Renal cortex interstitium (tissue), 11 donors: ENCODE results near the gene SPATS2. TPM values are rescaled to one million over a fixed set of nuclear protein-coding genes. Genes with fewer than 3 reads are reported as not detected.

Experiments used
- DNase-seq, 11 donors: peaks; one replicate each; pipeline ENCODE4 v3.0.0-alpha.2; 2013; ENCODE audit warnings: low read depth in 9 of 11, low spot score in 4 of 11; ENCODE audit errors: extremely low read depth in 1 of 11
- polyA plus RNA-seq, 3 donors: library from polyadenylated mRNA; unstranded; fragments of 120-200 nt; gene quantifications; one replicate each; pipeline ENCODE4 v1.2.1, GENCODE V29; 2013; ENCODE audit not compliant: insufficient read length in 3 of 3

SPATS2 gene
- polyA plus RNA-seq, 3 donors: 51.0 to 63.3 (median 52.7) TPM

- DNase-seq: no peak
Observed at GRCh38 chr12:49541140-49541861, 174.0 kb downstream of the SPATS2 start.

DNA sequence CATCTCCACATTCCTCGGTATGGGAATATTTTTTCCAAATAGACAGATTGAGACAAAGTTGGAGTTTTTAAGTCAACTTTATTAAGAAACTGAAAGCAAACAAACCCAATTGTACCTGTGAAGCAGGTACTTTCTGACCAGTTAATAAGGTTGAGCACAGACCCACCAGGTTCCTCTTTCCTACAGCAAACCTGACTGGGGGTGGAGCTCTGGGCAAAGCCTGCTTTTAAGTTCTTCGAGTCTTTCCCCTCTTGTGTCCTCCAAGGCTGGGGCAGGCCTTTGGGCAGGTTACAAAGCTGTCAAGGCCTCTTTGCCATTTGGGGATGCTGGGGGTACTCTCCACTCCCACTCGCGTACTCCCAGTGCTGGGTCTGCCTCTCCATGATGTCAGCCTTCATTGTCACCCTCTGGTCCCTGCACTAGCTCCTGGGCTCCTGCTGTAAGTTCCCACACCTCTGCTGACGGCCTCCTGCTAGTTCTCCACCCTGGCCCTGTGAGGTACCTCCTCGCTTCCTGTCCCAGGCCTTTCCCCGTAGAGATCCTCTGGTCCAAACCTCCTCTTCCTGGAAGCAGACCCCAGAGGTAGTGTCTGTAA is 174.7 kb downstream of the SPATS2 start:
- DNase-seq: no peak

DNA sequence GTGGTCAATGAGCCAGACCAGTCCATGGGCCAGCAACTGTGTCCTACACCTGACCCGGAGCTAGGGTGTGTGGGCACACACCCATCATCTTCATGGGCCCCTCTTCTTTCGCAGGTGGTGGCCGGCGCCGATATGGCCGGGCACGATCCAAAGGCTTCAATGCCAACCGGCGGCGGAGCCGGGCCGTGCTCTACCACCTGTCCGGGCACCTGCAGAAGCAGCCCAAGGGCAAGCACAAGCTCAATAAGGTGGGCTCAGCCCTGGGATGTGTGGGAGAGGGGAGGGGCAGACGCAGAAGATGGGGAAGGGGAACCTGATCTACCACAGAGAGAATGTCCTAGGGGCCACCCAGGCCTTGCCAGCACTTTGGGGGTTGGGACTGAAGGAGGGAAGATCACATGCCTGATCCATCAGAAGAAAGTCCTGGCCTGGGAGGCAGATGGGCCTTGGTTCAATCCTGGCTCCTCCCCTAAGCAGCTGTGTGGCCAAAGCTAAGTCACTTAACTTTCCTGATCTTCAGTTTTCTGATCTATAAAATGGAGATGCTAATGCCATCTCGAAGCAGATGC is 175.4 kb downstream of the SPATS2 start:
- no peak for DNase-seq

DNA sequence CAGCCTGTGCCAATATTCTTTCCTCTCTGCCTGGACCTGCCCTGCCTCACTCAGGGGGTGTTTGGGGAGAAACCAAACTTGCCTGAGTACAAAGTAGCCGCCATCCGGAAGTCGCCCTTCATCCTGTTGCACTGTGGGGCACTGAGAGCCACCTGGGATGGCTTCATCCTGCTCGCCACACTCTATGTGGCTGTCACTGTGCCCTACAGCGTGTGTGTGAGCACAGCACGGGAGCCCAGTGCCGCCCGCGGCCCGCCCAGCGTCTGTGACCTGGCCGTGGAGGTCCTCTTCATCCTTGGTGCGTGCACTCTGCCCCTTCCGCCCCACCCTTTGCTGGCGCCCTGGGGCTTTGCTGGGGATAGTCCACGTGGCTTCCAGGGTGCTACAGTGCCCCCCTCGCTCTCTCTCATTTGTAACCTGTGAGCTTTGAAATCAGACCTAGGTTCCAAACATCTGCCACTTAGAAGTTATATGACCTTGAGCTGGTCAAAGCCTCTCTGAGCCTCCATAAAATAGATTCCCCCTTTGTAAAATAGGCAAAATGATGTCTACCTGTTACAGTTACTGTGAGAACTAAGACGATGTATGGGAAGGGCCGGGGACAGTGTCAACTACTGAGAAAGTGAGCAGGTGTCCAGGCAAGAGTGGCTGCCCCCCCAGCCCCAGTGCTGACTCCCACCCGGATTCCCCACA is 176.1 kb downstream of the SPATS2 start:
- DNase-seq: no peak

GRCh38 chr12:49543914-49544815 is 176.9 kb downstream of the SPATS2 start:
- DNase-seq: no peak

- DNase-seq: no peak
Observed at GRCh38 chr12:49545815-49546214, 178.6 kb downstream of the SPATS2 start.

DNA sequence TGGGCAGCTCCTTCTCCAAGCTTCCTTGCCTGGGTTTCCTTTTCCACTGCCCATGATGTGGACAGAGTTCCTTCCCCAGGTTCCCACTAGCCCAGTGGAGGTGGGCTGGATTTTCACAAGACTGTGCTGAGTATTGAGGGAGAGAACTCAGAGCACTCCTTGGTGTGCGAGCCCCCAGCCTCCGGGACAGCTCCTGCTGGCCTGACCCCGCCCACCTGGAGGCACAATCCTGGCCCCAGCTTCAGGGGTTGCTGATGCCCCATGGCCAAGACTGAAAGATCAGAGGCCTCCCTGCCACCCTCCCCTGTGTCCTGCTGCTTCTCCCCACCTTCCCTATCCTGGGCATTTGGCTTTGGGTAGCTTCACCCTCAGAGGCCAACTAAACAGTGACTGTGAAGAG is 179.2 kb downstream of the SPATS2 start:
- DNase-seq: no peak

- no peak for DNase-seq
Observed at GRCh38 chr12:49547090-49547690, 179.9 kb downstream of the SPATS2 start.

- no peak for DNase-seq
Observed at GRCh38 chr12:49548481-49548821, 181.2 kb downstream of the SPATS2 start.

DNA sequence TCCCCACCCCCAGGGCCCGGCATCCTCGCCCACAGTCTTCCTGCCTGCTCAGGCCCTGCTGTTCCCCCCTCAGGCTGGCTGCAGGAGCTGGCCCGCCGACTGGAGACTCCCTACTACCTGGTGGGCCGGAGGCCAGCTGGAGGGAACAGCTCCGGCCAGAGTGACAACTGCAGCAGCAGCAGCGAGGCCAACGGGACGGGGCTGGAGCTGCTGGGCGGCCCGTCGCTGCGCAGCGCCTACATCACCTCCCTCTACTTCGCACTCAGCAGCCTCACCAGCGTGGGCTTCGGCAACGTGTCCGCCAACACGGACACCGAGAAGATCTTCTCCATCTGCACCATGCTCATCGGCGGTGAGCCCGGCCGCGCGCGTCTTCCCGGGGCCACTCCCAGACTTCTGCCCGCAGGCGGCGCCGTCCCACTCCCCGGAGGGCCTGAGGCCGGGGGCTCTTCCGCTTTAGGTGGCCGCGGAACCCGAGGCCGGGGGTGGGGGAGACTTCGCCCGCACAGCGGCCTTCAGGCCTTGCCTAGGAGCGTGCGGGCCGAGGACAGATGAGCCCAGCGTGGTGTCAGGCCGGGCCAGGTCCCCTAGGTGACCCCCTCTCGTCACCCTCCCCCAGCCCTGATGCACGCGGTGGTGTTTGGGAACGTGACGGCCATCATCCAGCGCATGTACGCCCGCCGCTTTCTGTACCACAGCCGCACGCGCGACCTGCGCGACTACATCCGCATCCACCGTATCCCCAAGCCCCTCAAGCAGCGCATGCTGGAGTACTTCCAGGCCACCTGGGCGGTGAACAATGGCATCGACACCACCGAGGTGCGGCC is 181.8 kb downstream of the SPATS2 start:
- peak in 1 of 11 donors; percentile 63 for DNase-seq

- no peak for DNase-seq
Observed at GRCh38 chr12:49549735-49550692, 182.8 kb downstream of the SPATS2 start.

GRCh38 chr12:49550693-49551252 is 183.5 kb downstream of the SPATS2 start:
- DNase-seq: no peak

DNA sequence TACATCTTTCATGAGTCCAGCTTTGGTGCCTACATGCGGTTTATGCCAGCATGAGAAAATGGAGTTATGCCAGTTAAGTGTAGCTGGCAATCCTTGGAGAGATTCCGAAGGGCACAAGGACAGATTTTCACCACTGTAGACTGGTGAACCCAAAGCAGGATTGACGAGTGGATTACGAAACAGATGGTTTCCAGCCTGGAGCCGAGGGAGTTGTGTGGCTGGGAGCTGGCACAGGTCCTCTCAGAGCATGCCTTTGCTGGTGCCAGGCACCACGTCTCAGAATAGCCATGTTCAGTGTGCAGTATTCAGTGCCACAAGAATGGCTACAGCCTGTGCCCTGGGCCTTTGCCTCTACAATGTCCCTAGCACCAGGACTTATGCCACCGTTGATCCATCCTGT is 184.8 kb downstream of the SPATS2 start:
- no peak for DNase-seq

DNA sequence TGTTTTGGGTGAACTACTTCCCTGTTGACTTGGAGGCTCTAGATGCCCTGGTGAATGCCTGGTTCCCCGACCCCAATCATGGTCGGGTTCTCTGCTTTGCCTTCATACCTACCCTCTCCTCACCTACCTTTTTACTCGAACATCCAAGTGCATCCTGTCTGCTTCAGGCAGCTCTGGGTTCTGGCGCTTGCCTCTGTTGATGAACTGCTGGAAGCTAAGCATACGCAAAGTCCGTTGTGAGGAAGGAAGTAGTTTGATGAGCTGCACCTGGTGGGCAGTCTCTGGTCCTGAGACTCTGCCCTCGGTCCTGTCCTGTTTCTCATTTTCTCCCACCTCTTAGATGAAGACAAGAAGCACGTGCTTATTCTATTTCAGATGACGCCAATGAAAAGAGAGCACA is 185.2 kb downstream of the SPATS2 start:
- no peak for DNase-seq

DNA sequence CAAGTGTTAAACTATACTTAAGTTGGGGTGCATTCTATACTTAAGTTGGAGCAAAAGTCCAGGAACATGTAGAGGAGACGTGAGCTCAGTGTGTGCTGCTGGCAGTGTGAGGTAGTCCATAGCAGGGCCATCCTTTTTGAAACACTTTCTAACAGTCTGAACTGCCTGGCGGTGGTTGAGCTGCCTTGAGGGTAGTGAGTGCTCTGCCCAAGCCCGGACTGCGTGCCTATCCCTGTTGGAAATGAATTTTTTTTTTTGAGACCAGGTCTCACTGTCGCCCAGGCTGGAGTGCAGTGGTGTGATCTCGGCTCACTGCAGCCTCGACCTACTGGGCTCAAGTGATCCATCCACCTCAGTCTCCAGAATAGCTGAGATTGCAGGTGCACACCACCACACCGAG is 185.6 kb downstream of the SPATS2 start:
- DNase-seq: no peak

DNA sequence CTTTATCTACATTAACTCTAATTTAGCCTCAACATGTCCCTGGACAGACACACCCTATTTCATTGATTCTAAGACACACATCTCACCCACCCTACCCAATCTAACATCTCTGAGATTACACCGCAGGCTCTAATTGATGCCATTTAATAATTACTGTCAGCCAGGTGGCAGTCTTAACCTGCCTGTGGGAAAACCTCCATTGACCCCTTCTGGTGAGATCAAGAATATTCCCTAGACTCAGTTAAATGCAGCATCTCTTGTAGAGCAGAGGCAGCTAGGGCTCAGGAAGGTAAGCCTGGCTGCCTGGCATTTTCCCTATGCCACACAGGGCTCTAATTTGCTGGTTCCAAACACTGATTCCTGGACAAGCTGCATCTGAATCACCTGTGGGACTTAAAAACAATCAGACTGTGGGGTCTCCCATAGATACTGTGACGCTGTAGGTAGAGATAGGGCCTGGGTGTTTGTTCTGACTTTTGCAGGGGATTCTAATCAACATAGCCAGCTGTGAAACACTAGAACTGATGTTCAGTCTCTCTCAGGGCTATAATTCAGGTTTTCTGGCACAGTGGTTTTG is 186.3 kb downstream of the SPATS2 start:
- no peak for DNase-seq
